Neutrophil (primary cell): ENCODE measurements around the gene HOXA9.

Experiments
- H3K27ac ChIP-seq: fragments of 200-600 bp; sonication (generic); 2 replicates; pipeline ENCODE4 v1.5.1; 2016; ENCODE audit warnings: mild to moderate bottlenecking, moderate library complexity
- H3K27me3 ChIP-seq: fragments of 200-600 bp; sonication (generic); 2 replicates; pipeline ENCODE4 v1.6.0; 2016; ENCODE audit warnings: mild to moderate bottlenecking
- H3K36me3 ChIP-seq: fragments of 200-600 bp; sonication (generic); 2 replicates; pipeline ENCODE4 v1.5.1; 2017
- H3K4me1 ChIP-seq, 2 experiments: fragments of 200-600 bp in 1 of 2; sonication (generic) in 1 of 2; 1 replicate in 1 of 2; 2 replicates in 1 of 2; pipeline versions ENCODE4 v1.5.1 to v1.6.1; 2013 to 2016; ENCODE audit warnings: low read depth in 1 of 2, low read length in 1 of 2, mild to moderate bottlenecking in 1 of 2, moderate library complexity in 1 of 2; ENCODE audit not compliant: control insufficient read depth in 1 of 2, insufficient read depth in 1 of 2
- H3K4me3 ChIP-seq, 2 experiments: fragments of 200-600 bp in 1 of 2; sonication (generic) in 1 of 2; 1 replicate in 1 of 2; 2 replicates in 1 of 2; pipeline ENCODE4 v1.5.1; 2013 to 2016; ENCODE audit warnings: low read depth in 1 of 2, low read length in 1 of 2, mild to moderate bottlenecking in 1 of 2, moderate library complexity in 1 of 2
- H3K9me3 ChIP-seq: fragments of 200-600 bp; sonication (generic); 2 replicates; pipeline ENCODE4 v1.5.1; 2016
- TF ChIP-seq, protein P1 (sequence below): fragments of 200-600 bp; sonication (generic); IDR thresholded peaks from 2 replicates; pipeline ENCODE4 v1.5.1; 2016; ENCODE audit warnings: antibody characterized with exemption

Gene HOXA9

DNA sequence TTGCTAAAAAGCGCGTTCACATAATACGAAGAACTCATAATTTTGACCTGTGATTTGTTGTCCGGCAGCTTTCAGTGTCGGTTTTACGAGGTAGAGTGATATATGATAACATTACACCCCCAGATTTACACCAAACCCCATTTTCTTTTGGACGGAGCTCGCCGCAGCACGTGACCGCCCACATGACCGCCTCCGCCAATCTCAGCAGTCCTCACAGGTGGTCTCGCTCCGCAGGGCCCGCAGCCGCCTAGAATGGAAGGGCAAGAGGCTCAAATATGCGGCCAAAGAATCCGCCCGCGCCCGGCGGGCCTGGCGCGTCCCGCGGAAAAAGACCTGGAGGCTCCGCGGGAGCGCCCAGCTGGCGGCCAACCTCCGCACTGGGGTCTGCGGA lies 8.8 kb downstream of the HOXA9 start, which contains the start of gene HOXA7:
Gene HOXA7 (minus strand): TSS at position 168 of the 391 bp plus-strand sequence. CDS start 130 bp downstream, at position 38.
- Histone ChIP-seq H3K4me1 (peaks cover 42 to 71% of the 10 kb centered on the region in 2 experiments), H3K27ac (no peak within 1 kb of the TSS), H3K4me3 (peak within 1 kb of the TSS in 1 of 2 experiments; percentile 25), H3K36me3 (no peaks in the 10 kb centered on the region), H3K27me3 (peaks cover 100% of the 10 kb centered on the region), H3K9me3 (no peaks in the 10 kb centered on the region)
- TF ChIP-seq, protein P1, sequence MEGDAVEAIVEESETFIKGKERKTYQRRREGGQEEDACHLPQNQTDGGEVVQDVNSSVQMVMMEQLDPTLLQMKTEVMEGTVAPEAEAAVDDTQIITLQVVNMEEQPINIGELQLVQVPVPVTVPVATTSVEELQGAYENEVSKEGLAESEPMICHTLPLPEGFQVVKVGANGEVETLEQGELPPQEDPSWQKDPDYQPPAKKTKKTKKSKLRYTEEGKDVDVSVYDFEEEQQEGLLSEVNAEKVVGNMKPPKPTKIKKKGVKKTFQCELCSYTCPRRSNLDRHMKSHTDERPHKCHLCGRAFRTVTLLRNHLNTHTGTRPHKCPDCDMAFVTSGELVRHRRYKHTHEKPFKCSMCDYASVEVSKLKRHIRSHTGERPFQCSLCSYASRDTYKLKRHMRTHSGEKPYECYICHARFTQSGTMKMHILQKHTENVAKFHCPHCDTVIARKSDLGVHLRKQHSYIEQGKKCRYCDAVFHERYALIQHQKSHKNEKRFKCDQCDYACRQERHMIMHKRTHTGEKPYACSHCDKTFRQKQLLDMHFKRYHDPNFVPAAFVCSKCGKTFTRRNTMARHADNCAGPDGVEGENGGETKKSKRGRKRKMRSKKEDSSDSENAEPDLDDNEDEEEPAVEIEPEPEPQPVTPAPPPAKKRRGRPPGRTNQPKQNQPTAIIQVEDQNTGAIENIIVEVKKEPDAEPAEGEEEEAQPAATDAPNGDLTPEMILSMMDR = no peak

DNA sequence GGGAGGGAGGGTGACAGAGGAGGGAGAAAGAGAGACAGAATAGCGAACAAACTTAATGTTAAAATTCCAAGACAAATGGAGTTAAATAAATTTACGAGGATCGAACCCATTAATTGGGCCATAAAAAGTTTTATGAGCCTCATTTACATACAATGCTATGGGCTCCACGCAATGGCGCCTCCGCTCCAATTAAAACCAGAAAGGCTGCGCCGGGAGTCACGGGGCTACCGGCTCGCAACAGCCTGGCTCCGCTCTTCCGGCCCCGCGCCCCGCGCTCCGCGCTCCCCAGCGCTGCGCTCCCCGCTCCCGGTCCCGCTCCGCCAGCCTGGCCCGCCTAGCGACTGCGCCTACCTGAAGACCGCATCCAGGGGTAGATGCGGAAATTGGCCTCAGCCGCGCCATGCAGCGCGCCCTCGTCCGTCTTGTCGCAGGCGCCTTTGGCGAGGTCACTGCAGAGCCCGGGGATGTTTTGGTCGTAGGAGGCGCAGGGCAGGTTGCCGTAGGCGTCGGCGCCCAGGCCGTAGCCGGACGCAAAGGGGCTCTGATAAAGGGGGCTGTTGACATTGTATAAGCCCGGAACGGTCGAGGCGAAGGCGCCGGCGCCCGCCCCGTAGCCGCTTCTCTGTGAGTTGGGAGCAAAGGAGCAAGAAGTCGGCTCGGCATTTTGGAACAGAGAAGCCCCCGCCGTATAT lies 9.4 kb downstream of the HOXA9 start:
- TF ChIP-seq, protein P1 = no peak
- H3K4me3 ChIP-seq = peak overlapping the region in 1 of 2 experiments; percentile 25
- no peaks in the 10 kb centered on the region for H3K9me3 ChIP-seq
- H3K27me3 ChIP-seq = peaks cover 100% of the 10 kb centered on the region
- no peaks in the 10 kb centered on the region for H3K36me3 ChIP-seq
- H3K4me1 ChIP-seq = peaks cover 44 to 71% of the 10 kb centered on the region in 2 experiments
- no peak overlapping the region for H3K27ac ChIP-seq

DNA sequence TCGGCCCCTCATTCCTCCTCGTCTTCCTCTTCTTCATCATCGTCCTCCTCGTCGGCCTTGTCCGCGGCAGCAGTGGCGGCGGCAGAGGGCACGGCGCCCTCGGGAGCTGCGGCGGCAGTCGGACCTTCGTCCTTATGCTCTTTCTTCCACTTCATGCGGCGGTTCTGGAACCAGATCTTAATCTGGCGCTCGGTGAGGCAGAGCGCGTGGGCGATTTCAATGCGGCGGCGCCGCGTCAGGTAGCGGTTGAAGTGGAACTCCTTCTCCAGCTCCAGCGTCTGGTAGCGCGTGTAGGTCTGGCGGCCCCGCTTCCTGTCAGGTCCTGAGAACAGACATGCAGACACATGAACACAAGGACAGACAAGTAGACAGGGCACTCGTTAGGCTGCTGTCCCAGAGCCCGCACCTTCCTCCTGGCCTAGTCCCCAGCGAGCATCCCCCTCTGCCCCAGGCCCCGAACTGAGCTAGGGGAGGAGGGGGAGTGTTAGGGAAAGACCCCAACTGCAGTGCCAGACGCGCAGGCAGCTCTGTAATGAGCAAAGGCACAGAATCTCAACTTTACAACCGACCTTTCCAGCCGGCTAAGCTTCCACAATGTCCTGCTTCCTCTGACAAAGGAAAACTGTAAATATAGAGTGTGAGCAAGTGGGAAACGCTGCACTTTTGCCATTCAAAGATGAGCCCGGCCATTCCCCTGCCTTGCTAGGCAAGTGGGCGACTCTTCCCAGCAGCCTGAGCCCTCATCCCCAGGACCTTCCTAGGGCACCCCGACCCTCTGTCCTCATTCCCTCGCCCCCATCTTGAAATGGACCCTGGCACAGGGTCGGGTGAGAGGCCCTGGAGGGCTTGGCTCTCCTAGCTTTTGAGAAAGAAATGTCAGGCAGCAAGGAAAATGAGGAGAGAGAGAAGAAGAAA lies 10.2 kb downstream of the HOXA9 start:
- Histone ChIP-seq H3K4me3 (peak overlapping the region in 1 of 2 experiments; percentile 25), H3K27ac (no peak overlapping the region), H3K36me3 (no peaks in the 10 kb centered on the region), H3K27me3 (peaks cover 100% of the 10 kb centered on the region), H3K9me3 (no peaks in the 10 kb centered on the region), H3K4me1 (peaks cover 44 to 71% of the 10 kb centered on the region in 2 experiments)
- TF ChIP-seq, protein P1 = no peak

DNA sequence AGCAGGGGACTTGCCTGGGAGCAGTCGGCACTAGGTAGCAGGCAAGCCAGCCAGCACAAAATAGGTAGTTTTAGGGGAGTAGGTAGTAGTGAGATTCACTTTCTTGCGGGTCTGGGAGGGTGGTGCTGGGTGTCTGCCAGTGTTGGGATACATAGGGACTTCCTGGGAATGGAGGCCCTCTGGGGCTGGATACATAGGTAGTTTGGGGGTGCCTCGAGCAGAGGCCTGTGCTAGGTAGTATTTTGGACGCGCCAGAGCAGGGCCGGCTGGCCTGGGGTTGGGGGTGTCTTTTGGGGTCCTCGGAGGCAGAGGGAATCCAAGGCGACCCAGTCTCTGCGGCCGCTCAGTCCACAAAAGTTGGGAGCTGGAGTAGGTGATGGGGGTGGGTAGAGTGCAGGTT lies 11.0 kb downstream of the HOXA9 start:
- H3K27me3 ChIP-seq = peaks cover 100% of the 10 kb centered on the region
- H3K36me3 ChIP-seq = no peaks in the 10 kb centered on the region
- no peak overlapping the region for H3K27ac ChIP-seq
- no peak overlapping the region for H3K4me3 ChIP-seq
- TF ChIP-seq, protein P1 = no peak
- no peaks in the 10 kb centered on the region for H3K9me3 ChIP-seq
- H3K4me1 ChIP-seq = peaks cover 39 to 64% of the 10 kb centered on the region in 2 experiments

DNA sequence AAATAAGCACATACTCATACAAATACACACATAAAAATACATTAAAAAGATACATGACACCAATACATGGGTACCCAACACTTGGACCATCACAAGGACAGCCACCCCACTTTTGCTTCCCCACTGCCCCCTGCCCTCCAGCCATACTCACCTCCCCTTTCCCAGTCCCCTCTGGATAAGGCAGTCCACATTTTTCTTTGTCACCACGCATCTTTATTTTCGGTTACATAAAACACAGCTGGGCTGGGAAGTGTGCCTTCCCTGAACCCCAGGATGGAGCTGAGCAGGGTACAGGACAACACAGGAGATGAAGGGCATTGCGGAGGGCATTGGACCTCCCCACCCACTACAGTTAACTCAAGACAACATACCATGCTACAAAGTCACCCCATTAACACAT lies 11.8 kb downstream of the HOXA9 start:
- TF ChIP-seq, protein P1 = no peak
- Histone ChIP-seq H3K27ac (no peak overlapping the region), H3K36me3 (no peaks in the 10 kb centered on the region), H3K27me3 (peaks cover 100% of the 10 kb centered on the region), H3K4me1 (peaks cover 39 to 59% of the 10 kb centered on the region in 2 experiments), H3K9me3 (no peaks in the 10 kb centered on the region), H3K4me3 (no peak overlapping the region)
